Measurements from ENCODE around the gene WAC. TPM values are rescaled to one million over a fixed set of nuclear protein-coding genes. Genes with fewer than 3 reads are reported as not detected.
"Not testable (repeated sequence)": the region's sequence is repeated elsewhere in the genome, so short reads cannot be mapped to it uniquely, and the experiment has no call there.

WAC gene
- total RNA-seq, 4 donors from 2014 or later: 55.1 to 98.0 (median 75.8) TPM

DNA sequence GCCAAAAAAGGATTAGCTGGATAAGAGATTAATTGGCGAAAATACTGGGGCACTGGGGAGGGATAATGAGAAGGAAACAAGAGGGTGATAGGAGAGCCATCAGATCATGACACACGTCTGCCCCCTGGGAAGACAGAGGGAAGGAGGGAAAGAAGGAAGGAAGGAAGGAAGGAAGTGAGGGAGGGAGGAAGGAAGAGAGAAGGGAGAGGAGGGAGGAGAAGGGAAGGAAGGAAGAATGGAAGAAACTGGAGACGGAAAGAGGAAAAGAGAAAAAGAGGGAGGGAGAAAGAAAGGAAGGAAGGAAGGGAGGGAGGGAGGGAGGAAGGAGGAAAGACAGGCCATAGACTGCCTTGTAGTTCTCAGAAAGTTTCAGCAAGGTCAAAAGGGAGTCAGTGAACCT, 37.8 kb upstream of the WAC start:
- no peak overlapping the region for H3K4me3 ChIP-seq
- H3K4me1 ChIP-seq: no peaks in the 10 kb centered on the region
- no peak overlapping the region for H3K27ac ChIP-seq
- no peaks in the 10 kb centered on the region for H3K9me3 ChIP-seq
- TF ChIP-seq POLR2A (IDR thresholded peaks at IDR 0.05): no peak
- TF ChIP-seq, protein P1, sequence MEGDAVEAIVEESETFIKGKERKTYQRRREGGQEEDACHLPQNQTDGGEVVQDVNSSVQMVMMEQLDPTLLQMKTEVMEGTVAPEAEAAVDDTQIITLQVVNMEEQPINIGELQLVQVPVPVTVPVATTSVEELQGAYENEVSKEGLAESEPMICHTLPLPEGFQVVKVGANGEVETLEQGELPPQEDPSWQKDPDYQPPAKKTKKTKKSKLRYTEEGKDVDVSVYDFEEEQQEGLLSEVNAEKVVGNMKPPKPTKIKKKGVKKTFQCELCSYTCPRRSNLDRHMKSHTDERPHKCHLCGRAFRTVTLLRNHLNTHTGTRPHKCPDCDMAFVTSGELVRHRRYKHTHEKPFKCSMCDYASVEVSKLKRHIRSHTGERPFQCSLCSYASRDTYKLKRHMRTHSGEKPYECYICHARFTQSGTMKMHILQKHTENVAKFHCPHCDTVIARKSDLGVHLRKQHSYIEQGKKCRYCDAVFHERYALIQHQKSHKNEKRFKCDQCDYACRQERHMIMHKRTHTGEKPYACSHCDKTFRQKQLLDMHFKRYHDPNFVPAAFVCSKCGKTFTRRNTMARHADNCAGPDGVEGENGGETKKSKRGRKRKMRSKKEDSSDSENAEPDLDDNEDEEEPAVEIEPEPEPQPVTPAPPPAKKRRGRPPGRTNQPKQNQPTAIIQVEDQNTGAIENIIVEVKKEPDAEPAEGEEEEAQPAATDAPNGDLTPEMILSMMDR (IDR thresholded peaks at IDR 0.05): no peak
- DNase-seq: no peak
- H3K36me3 ChIP-seq: no peaks in the 10 kb centered on the region
- no peaks in the 10 kb centered on the region for H3K27me3 ChIP-seq
- intact Hi-C loops (cut with DNase I): no loop called here
- WGBS, 2 donors: 70 to 72% methylated on average over 3 of the region's 3 CpGs

DNA sequence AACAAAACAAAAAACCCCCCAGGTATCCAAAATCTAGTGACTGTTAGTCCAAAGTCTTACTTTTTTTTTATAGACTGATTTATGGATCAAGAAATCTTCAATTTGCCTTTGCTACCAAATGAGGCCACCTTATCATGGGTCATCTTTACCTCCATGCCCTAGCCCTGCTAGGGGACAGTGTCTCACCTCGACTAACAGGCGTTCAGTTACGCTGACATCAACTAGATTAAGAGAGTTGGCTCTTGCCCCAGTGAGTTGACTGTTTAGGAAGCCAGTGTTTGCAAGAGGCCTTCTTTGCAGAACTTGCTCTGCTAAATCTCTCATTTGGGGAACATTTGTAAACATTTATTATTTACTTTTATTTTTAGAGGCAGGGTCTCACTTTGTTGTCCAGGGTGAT, 36.9 kb upstream of the WAC start:
- Histone ChIP-seq H3K36me3 (no peaks in the 10 kb centered on the region), H3K27me3 (no peaks in the 10 kb centered on the region), H3K9me3 (no peaks in the 10 kb centered on the region), H3K4me1 (no peaks in the 10 kb centered on the region), H3K27ac (no peak overlapping the region), H3K4me3 (no peak overlapping the region)
- TF ChIP-seq POLR2A (IDR thresholded peaks at IDR 0.05): no peak
- TF ChIP-seq, protein P1 (IDR thresholded peaks at IDR 0.05): no peak
- DNase-seq: no peak
- 60 to 68% methylated on average over 3 of the region's 3 CpGs for WGBS, 2 donors
- intact Hi-C loops (cut with DNase I): no loop called here

GRCh38 chr10:28496481-28496961, 36.4 kb upstream of the WAC start:
- Histone ChIP-seq H3K9me3 (no peaks in the 10 kb centered on the region), H3K4me1 (no peaks in the 10 kb centered on the region), H3K27me3 (no peaks in the 10 kb centered on the region), H3K4me3 (no peak overlapping the region), H3K27ac (no peak overlapping the region), H3K36me3 (no peaks in the 10 kb centered on the region)
- DNase-seq: no peak
- intact Hi-C loops (cut with DNase I): no loop called here
- TF ChIP-seq, protein P1 (IDR thresholded peaks at IDR 0.05): no peak
- no peak for TF ChIP-seq POLR2A (IDR thresholded peaks at IDR 0.05)
- 51 to 52% methylated on average over 2 of the region's 2 CpGs for WGBS, 2 donors

DNA sequence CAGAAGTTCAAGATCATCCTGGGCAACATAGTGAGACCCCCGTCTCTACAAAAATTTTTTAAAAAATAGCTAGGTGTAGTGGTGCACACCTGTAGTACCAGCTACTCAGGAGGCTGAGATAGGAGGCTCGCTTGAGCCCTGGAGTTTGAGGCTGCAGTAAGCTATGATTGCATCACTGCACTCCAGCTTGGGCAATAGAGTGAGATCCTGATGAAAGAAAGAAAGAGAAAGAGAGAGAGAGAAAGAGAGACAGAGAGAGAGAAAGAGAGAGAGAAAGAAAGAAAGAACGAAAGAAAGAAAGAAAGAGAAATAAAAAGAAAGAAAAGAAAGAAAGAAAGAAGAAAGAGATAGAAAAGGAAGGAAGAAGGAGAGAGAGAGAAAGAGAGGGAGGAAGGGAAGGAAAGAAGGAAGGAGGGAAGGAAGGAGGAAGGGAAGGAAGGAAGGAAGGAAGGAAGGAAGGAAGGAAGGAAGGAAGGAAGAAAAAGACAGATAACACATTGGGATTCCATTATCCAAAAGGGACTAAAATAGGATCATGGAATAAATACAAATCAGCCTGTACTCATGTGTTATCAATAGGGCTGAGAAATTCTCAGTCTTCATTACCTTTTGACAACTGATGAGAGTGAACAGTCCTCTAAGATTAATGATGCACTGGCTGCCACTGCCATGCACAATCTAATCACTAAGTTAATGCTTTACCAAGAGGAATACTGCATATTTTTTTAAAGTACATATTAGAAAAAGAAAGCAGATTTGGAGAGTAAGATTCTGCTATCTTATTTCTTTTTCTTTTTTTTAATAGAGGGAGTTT, 35.4 kb upstream of the WAC start:
- H3K4me3 ChIP-seq: no peak overlapping the region
- no peaks in the 10 kb centered on the region for H3K36me3 ChIP-seq
- no peak overlapping the region for H3K27ac ChIP-seq
- TF ChIP-seq POLR2A (IDR thresholded peaks at IDR 0.05): no peak
- TF ChIP-seq, protein P1 (IDR thresholded peaks at IDR 0.05): no peak
- H3K9me3 ChIP-seq: no peaks in the 10 kb centered on the region
- no peaks in the 10 kb centered on the region for H3K27me3 ChIP-seq
- 66 to 88% methylated on average over 2 of the region's 3 CpGs for WGBS, 2 donors
- H3K4me1 ChIP-seq: no peaks in the 10 kb centered on the region
- no peak for DNase-seq
- intact Hi-C loops (cut with DNase I): no loop called here

DNA sequence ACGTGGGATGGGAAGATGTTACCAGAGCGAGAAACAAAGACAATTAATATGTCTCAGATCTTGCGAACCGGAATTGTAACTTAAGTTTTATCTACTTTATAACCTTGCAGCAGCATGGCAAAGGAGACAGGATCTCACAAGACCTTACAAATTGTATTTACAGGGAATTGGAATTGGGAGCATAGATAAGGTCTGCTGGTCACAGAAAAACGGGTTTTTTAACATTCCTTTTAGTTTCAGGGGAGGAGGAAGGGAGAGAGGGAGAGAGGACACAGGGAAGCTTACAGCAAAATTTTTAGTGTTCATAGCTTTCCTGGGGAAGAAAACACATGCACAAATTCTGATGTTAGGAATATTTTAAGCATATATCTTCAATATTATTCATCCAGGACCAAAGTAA, 32.7 kb upstream of the WAC start:
- H3K4me1 ChIP-seq; H3K36me3 ChIP-seq; H3K4me3 ChIP-seq; H3K27me3 ChIP-seq; H3K27ac ChIP-seq; intact Hi-C loops (cut with DNase I); DNase-seq; H3K9me3 ChIP-seq: not testable (repeated sequence)
- WGBS, 2 donors: 35 to 43% methylated on average over 5 of the region's 5 CpGs

All from esophagus squamous epithelium (tissue), 5 donors.